ENCODE measurements around the gene SMC1A. TPM values are rescaled to one million over a fixed set of nuclear protein-coding genes. Genes with fewer than 3 reads are reported as not detected.
A peak's percentile ranks its signal among the peaks of the same experiment; 100 is the strongest.
"Not testable (repeated sequence)": the region's sequence is repeated elsewhere in the genome, so short reads cannot be mapped to it uniquely, and the experiment has no call there.

The SMC1A gene
- total RNA-seq (10 to 100 TPM; 43.4 to 47.6 TPM), total RNA-seq (79.1 to 125 reads per million in 2 donors)

- Mint-ChIP-seq H3K4me3 (peak within 1 kb of the TSS; percentile 96), H3K27me3 (no peaks in the 10 kb centered on the region), H3K36me3 (ENCODE audit: low read depth) (peaks cover 2% of the 10 kb centered on the region), H3K4me1 (peaks cover 23% of the 10 kb centered on the region), H3K27ac (peak within 1 kb of the TSS; percentile 95)
- H3K9me3 ChIP-seq (ENCODE audit: control insufficient read depth, low read length, poor library complexity, severe bottlenecking): no peaks in the 10 kb centered on the region
- peak; percentile 87 for ATAC-seq
- peak; percentile 81 to 91 (median 88) for DNase-seq
Measured at GRCh38 chrX:53422086-53422860, at the start of gene SMC1A. Gene SMC1A (minus strand): TSS chrX:53422654. CDS start chrX:53422600, 54 bp downstream.

- no peak overlapping the region for H3K27ac Mint-ChIP-seq
- H3K4me3 Mint-ChIP-seq: no peak overlapping the region
- H3K9me3 ChIP-seq (ENCODE audit: control insufficient read depth, low read length, poor library complexity, severe bottlenecking): no peaks in the 10 kb centered on the region
- ATAC-seq (no peak), DNase-seq (no peak)
- peaks cover 2% of the 10 kb centered on the region for H3K36me3 Mint-ChIP-seq (ENCODE audit: low read depth)
- H3K27me3 Mint-ChIP-seq: peaks cover 29% of the 10 kb centered on the region
- H3K4me1 Mint-ChIP-seq: peaks cover 3% of the 10 kb centered on the region
Measured at GRCh38 chrX:53471346-53471745, 48.9 kb upstream of the SMC1A start.

GRCh38 chrX:53468659-53469058 lies 46.2 kb upstream of the SMC1A start:
- not testable (repeated sequence) for H3K4me3 Mint-ChIP-seq; H3K4me1 Mint-ChIP-seq; H3K36me3 Mint-ChIP-seq (ENCODE audit: low read depth); DNase-seq; H3K9me3 ChIP-seq (ENCODE audit: control insufficient read depth, low read length, poor library complexity, severe bottlenecking); ATAC-seq; H3K27ac Mint-ChIP-seq
- peaks cover 28% of the 10 kb centered on the region for H3K27me3 Mint-ChIP-seq

DNA sequence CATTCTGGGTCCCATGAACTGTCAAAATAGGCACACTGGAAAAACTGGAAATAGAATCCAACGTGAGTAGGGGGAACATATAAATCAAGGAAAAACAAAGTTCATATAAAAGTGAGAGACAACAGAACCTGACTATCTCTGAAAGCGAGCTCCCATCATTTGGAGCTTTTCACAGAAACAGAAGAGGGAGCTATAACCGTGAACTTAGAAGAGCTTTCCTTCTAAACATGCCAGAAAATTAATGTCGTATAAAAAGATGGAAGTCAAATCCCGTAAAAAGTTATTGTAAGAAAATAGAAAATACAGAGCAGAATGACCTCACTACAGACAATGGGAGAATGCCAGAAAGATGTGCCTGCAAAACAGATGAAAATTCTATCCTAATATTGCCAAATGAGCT lies 35.6 kb upstream of the SMC1A start:
- no peaks in the 10 kb centered on the region for H3K27me3 Mint-ChIP-seq
- no peak overlapping the region for H3K27ac Mint-ChIP-seq
- H3K4me1 Mint-ChIP-seq: no peaks in the 10 kb centered on the region
- no peaks in the 10 kb centered on the region for H3K36me3 Mint-ChIP-seq (ENCODE audit: low read depth)
- ATAC-seq: no peak
- H3K4me3 Mint-ChIP-seq: no peak overlapping the region
- no peak for DNase-seq
- no peaks in the 10 kb centered on the region for H3K9me3 ChIP-seq (ENCODE audit: control insufficient read depth, low read length, poor library complexity, severe bottlenecking)

DNA sequence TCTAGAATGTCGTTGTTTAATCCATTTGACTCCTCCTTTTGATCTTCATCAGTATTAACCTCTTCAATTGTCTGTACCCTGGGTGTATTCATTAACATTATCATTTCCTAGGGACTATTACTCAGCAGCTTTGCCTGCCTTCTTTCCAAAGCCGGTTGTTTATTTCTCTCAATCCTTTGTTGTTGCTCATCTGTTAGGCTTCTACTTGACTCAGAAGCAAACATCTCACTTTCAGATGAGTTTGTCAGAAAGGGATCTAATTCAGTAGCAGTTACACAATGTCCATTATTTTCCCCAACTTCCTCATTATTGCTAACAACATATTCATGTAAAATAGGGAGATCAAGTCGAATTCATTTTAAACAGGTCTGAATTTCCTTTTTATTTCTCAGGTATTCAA lies 33.8 kb upstream of the SMC1A start:
- Mint-ChIP-seq H3K36me3 (ENCODE audit: low read depth) (no peaks in the 10 kb centered on the region), H3K4me1 (no peaks in the 10 kb centered on the region), H3K4me3 (no peak overlapping the region), H3K27ac (no peak overlapping the region), H3K27me3 (no peaks in the 10 kb centered on the region)
- DNase-seq (no peak), ATAC-seq (no peak)
- H3K9me3 ChIP-seq (ENCODE audit: control insufficient read depth, low read length, poor library complexity, severe bottlenecking): no peaks in the 10 kb centered on the region

DNA sequence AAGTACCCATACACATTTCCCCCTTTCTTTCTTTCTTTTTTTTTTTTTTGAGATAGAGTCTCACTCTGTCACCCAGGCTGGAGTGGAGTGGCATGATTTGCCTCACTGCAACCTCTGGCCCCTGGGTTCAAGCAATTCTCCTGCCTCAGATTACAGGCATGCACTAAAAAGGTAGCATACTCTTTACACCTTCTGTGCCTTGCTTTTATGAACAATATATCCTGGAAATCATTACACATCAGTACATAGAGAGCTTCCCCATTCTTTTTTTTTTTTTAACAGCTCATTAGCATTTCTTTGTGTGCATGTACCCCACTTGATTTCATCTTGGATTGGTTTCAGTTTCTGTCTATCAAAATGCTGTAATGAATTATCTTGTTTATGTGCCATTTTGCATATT lies 30.4 kb upstream of the SMC1A start:
- no peaks in the 10 kb centered on the region for H3K27me3 Mint-ChIP-seq
- no peak overlapping the region for H3K4me3 Mint-ChIP-seq
- no peaks in the 10 kb centered on the region for H3K36me3 Mint-ChIP-seq (ENCODE audit: low read depth)

GRCh38 chrX:53449632-53450031 lies 27.2 kb upstream of the SMC1A start:
- Mint-ChIP-seq H3K27me3 (no peaks in the 10 kb centered on the region), H3K36me3 (ENCODE audit: low read depth) (peaks cover 2% of the 10 kb centered on the region), H3K4me3 (no peak overlapping the region), H3K4me1 (peaks cover 4% of the 10 kb centered on the region), H3K27ac (no peak overlapping the region)
- no peak for ATAC-seq
- no peaks in the 10 kb centered on the region for H3K9me3 ChIP-seq (ENCODE audit: control insufficient read depth, low read length, poor library complexity, severe bottlenecking)
- DNase-seq: no peak

More for the DNA sequence above, 30.4 kb upstream of the SMC1A start:
- H3K9me3 ChIP-seq (ENCODE audit: control insufficient read depth, low read length, poor library complexity, severe bottlenecking): no peaks in the 10 kb centered on the region
- ATAC-seq (no peak), DNase-seq (no peak)
- Mint-ChIP-seq H3K27ac (no peak overlapping the region), H3K4me1 (no peaks in the 10 kb centered on the region)

GRCh38 chrX:53447441-53447840 lies 25.0 kb upstream of the SMC1A start:
- Mint-ChIP-seq H3K4me1 (peaks cover 4% of the 10 kb centered on the region), H3K27ac (no peak overlapping the region), H3K27me3 (no peaks in the 10 kb centered on the region), H3K36me3 (ENCODE audit: low read depth) (peaks cover 2% of the 10 kb centered on the region), H3K4me3 (no peak overlapping the region)
- H3K9me3 ChIP-seq (ENCODE audit: control insufficient read depth, low read length, poor library complexity, severe bottlenecking): no peaks in the 10 kb centered on the region
- ATAC-seq: no peak
- no peak for DNase-seq

GRCh38 chrX:53445977-53446376 lies 23.5 kb upstream of the SMC1A start:
- DNase-seq (peak in 2 of 3 donors; percentile 16 to 25), ATAC-seq (peak; percentile 63)
- H3K4me1 Mint-ChIP-seq: peaks cover 4% of the 10 kb centered on the region
- no peaks in the 10 kb centered on the region for H3K27me3 Mint-ChIP-seq
- H3K27ac Mint-ChIP-seq: no peak overlapping the region
- H3K36me3 Mint-ChIP-seq (ENCODE audit: low read depth): peaks cover 2% of the 10 kb centered on the region
- H3K4me3 Mint-ChIP-seq: no peak overlapping the region
- H3K9me3 ChIP-seq (ENCODE audit: control insufficient read depth, low read length, poor library complexity, severe bottlenecking): no peaks in the 10 kb centered on the region

DNA sequence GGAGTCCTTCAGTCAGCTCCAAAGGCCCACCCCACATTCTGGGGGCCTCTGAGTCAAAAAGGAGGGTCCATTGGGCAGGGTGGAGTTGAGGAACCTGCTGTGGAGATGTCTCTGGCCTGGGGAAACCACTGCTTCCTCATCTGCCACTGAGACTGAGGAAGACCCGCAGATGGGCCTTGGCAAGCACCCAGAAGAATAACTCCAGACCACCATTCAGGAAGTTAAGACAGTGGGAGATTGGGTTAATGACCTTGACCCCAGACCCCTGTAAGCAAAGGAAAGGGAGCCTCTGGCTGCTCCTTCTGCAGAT lies 19.8 kb upstream of the SMC1A start:
- peaks cover 5% of the 10 kb centered on the region for H3K27me3 Mint-ChIP-seq
- peaks cover 4% of the 10 kb centered on the region for H3K4me1 Mint-ChIP-seq
- no peak for ATAC-seq
- peaks cover 2% of the 10 kb centered on the region for H3K36me3 Mint-ChIP-seq (ENCODE audit: low read depth)
- H3K9me3 ChIP-seq (ENCODE audit: control insufficient read depth, low read length, poor library complexity, severe bottlenecking): no peaks in the 10 kb centered on the region
- no peak overlapping the region for H3K27ac Mint-ChIP-seq
- peak overlapping the region; percentile 85 for H3K4me3 Mint-ChIP-seq
- no peak for DNase-seq

DNA sequence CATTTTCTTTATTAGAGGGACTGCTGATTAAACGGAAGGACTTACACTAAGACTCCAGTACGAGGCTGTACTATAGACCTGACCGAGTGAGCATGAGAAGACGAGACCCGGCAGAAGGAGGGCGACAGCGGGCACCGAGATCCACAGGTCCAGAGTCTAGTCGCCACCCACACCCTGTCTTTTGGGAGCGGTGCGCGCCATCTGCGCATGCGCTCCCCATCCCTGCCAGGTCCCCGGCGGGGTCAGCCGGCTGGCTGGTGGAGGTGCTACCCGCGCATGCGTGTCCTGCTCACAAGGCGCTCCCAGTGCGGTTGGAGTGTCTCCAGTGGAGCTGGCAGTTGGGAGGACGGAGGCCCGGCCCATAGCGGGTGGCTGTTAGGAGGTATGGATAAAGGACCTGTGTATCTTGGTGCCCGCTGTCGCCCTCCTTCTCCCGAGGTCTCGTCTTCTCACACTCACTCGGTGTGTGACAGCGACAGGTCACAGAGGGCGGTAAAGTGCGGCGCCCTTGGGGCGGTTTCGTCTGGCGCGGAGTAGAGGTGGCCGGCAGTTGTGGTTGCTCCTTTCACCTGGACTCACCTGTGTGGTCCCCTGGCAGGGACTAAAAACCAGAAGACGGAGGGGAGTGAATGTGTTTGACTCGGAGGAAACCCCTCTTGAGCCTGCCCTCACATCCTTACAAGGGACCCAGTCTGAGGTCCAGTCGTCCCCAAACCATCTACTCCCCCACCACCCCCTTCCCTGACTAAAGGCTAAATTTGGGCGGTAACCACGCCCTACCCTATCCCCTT lies 19.3 kb upstream of the SMC1A start:
- H3K36me3 Mint-ChIP-seq (ENCODE audit: low read depth): peaks cover 2% of the 10 kb centered on the region
- H3K4me1 Mint-ChIP-seq: peaks cover 4% of the 10 kb centered on the region
- no peaks in the 10 kb centered on the region for H3K9me3 ChIP-seq (ENCODE audit: control insufficient read depth, low read length, poor library complexity, severe bottlenecking)
- no peak overlapping the region for H3K27ac Mint-ChIP-seq
- ATAC-seq (peak; percentile 82), DNase-seq (peak; percentile 50 to 70 (median 69))
- peak overlapping the region; percentile 85 for H3K4me3 Mint-ChIP-seq
- peaks cover 5% of the 10 kb centered on the region for H3K27me3 Mint-ChIP-seq

DNA sequence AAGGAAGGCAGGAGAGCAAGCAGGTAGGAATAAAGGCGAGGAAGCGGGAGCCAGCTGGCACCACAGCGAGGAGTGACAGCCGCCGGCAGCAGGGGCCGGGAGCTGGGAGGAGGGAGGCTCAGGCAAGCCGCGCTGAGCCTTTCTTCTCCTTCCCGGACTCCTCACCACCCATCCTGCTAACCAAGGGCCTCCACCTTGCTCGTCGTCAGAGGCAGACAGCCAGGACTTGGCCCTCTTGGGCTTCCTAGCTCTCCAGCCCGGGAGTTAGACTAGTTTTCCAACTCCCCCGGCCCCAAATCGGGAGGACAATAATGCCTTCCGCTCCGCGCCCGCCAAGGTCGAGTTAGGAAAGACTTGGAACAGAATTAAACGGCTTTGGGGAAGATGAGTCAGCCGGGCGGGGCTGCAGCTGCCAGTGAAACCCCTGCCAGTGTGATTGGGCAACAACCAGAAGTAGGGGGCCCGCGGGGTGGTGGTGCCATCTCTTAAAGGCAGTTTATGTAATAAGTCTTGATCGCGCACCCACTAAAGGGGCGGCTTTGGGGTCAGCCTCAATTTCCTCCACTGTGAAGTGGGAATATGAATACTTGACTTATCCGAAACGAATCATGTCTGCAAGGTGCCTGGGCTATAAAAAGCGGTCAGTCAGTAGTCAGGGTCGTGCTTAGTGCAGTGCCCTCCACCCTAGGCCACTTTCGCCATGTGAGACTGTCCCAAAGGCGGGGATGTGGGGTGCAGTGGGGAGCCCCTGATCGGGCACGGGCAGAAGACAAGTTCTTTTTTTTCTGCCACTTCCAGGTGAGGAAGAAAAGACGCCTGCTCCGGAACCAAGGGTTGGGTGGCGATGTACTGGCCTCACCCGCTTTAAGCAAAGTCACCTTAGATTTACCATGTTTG lies 18.4 kb upstream of the SMC1A start:
- no peaks in the 10 kb centered on the region for H3K36me3 Mint-ChIP-seq (ENCODE audit: low read depth)
- H3K4me1 Mint-ChIP-seq: no peaks in the 10 kb centered on the region
- H3K4me3 Mint-ChIP-seq: peak overlapping the region; percentile 85
- H3K27me3 Mint-ChIP-seq: peaks cover 5% of the 10 kb centered on the region
- H3K9me3 ChIP-seq (ENCODE audit: control insufficient read depth, low read length, poor library complexity, severe bottlenecking): no peaks in the 10 kb centered on the region
- H3K27ac Mint-ChIP-seq: no peak overlapping the region
- ATAC-seq: no peak
- DNase-seq: no peak

DNA sequence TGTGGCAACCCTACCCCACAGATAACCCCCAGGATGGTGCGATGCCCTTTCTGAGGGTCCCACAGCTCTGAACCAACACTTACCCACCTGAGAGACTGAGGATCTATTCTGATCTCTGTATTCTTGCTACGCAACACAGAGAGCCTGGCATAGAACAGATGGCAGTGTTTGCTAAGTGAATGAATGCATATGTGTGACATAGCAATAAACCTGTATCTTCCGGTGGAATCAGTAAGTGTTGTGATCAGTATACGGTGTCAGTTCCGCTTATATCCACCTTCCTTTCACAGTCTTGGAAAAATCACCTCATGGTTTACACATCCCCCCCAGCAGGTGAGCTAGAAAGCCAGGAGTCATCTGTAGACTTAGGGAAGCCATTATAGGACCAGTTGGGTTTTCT lies 17.6 kb upstream of the SMC1A start:
- H3K4me3 Mint-ChIP-seq: no peak overlapping the region
- DNase-seq (no peak), ATAC-seq (no peak)
- H3K27me3 Mint-ChIP-seq: peaks cover 5% of the 10 kb centered on the region
- H3K4me1 Mint-ChIP-seq: no peaks in the 10 kb centered on the region
- H3K9me3 ChIP-seq (ENCODE audit: control insufficient read depth, low read length, poor library complexity, severe bottlenecking): no peaks in the 10 kb centered on the region
- H3K36me3 Mint-ChIP-seq (ENCODE audit: low read depth): no peaks in the 10 kb centered on the region
- no peak overlapping the region for H3K27ac Mint-ChIP-seq

Measured in T-helper 17 cell (primary cell).